Vagina (tissue), 2 donors: ENCODE data around the gene SCAI. TPM values are rescaled to one million over a fixed set of nuclear protein-coding genes. Genes with fewer than 3 reads are reported as not detected.

Source experiments
- DNase-seq, 2 donors: peaks; one replicate each; pipeline ENCODE4 v3.0.0-alpha.2; 2017; ENCODE audit errors: extremely low spot score in 2 of 2
- H3K27ac ChIP-seq: fragments of 200-600 bp; sonication (generic); one replicate; pipeline ENCODE4 v1.5.1; 2019
- H3K27me3 ChIP-seq: fragments of 200-600 bp; sonication (generic); one replicate; pipeline ENCODE4 v1.5.1; 2019
- H3K36me3 ChIP-seq, 2 donors: fragments of 200-600 bp; sonication (generic); one replicate each; pipeline ENCODE4 v1.5.1; 2017 to 2019
- H3K4me1 ChIP-seq: fragments of 200-600 bp; sonication (generic); one replicate; pipeline ENCODE4 v1.5.1; 2019
- H3K4me3 ChIP-seq, 2 donors: fragments of 200-600 bp; sonication (generic); 1 replicate in 1 of 2; 2 replicates in 1 of 2; pipeline ENCODE4 v1.5.1; 2016 to 2019
- H3K9me3 ChIP-seq: fragments of 200-600 bp; sonication (generic); one replicate; pipeline ENCODE4 v1.5.1; 2019
- CTCF ChIP-seq, 3 experiments: fragments of 450-650 bp in 2 of 3; fragments of 200-600 bp in 1 of 3; sonication (generic) in 1 of 3; IDR thresholded peaks; one replicate each; pipeline ENCODE4 v1.5.1; 2017 to 2019; ENCODE audit warnings: antibody characterized with exemption in 3 of 3, mild to moderate bottlenecking in 2 of 3, moderate library complexity in 2 of 3
- POLR2A ChIP-seq, 2 donors: fragments of 450-650 bp; IDR thresholded peaks; one replicate each; pipeline ENCODE4 v1.6.1; 2017; ENCODE audit warnings: antibody characterized with exemption in 2 of 2, mild to moderate bottlenecking in 2 of 2, moderate library complexity in 2 of 2
- POLR2AphosphoS5 ChIP-seq, 2 donors: sonication (generic); formaldehyde crosslinking; IDR thresholded peaks; one replicate each; pipeline ENCODE4 v1.9.0; 2017; ENCODE audit warnings: antibody characterized with exemption in 2 of 2, mild to moderate bottlenecking in 2 of 2, low read depth in 1 of 2; ENCODE audit not compliant: insufficient read depth in 1 of 2
- intact Hi-C: fragments of 100-400 bp; cut with DNase I; formaldehyde crosslinking; loops from one replicate; pipeline ENCODE4 v1.15.1; 2023
- total RNA-seq: library from RNA; depleted of rRNA; stranded (reverse); fragments of >200 nt; gene quantifications from one replicate; pipeline ENCODE4 v1.2.3, GENCODE V29; 2016

Gene SCAI
- total RNA-seq, 1 donor from 2014 or later: 15.7 TPM

- intact Hi-C loops: no loop called here
- no peaks in the 10 kb centered on the region for H3K9me3 ChIP-seq
- H3K27me3 ChIP-seq: no peaks in the 10 kb centered on the region
- no peak for DNase-seq
- no peak overlapping the region for H3K27ac ChIP-seq
- H3K4me3 ChIP-seq: no peak overlapping the region
- H3K4me1 ChIP-seq: no peaks in the 10 kb centered on the region
- H3K36me3 ChIP-seq: no peaks in the 10 kb centered on the region
- no peak for TF ChIP-seq POLR2A (IDR thresholded peaks at IDR 0.05)
- no peak for TF ChIP-seq POLR2AphosphoS5 (IDR thresholded peaks at IDR 0.05; ENCODE audit: insufficient read depth in 1 of 2, low read depth in 1 of 2)
- TF ChIP-seq CTCF (IDR thresholded peaks at IDR 0.05): no peak
Observed at GRCh38 chr9:125134976-125135375, 8.4 kb downstream of the SCAI start.

DNA sequence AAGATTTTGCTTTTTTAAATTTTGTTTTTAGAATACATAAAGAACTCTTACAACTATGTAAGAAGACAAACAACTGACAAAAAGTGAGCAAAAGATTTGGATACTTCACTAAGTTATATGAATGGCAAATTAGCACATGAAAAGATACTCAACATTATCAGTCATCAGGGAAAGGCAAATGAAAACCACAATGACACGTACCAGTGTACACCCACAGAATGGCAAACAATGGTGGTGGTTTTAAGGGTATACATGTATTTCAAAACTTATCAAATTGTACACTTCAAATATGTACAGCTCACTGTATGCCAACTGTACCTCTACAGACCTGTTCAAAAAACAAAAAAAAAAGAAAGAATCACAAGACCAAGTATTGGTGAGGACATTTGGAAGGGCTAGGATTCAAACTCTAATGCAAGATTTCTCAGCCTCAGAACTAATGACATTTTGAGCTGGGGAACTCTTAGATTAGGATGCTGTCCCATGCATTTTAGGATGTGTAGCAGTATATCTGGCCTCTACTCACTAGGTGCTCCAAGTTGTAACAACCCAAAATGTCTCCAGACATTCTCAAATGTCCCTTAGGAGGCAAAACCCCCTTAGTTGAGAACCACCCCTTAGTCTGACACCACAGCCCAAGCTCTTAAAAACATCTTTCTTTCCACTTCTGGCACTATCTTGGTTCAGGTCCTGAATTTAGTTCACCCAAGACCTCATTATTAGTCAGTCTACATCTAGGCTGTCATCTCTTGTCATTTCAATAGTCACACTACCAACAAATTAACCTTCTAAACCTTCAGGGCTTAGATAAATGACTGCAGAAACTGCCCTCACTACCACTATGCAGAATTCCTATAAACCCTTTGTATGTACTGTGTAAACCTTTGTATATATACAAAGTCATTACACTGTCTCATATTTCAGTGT is 9.7 kb downstream of the SCAI start:
- TF ChIP-seq POLR2AphosphoS5 (IDR thresholded peaks at IDR 0.05; ENCODE audit: insufficient read depth in 1 of 2, low read depth in 1 of 2): no peak
- no peak for TF ChIP-seq CTCF (IDR thresholded peaks at IDR 0.05)
- TF ChIP-seq POLR2A (IDR thresholded peaks at IDR 0.05): no peak
- Histone ChIP-seq H3K4me3 (no peak overlapping the region), H3K36me3 (no peaks in the 10 kb centered on the region), H3K27me3 (no peaks in the 10 kb centered on the region), H3K4me1 (no peaks in the 10 kb centered on the region), H3K9me3 (no peaks in the 10 kb centered on the region), H3K27ac (no peak overlapping the region)
- intact Hi-C loops: no loop called here
- DNase-seq: no peak

GRCh38 chr9:125131778-125132177 is 11.6 kb downstream of the SCAI start:
- Histone ChIP-seq H3K27me3 (no peaks in the 10 kb centered on the region), H3K9me3 (no peaks in the 10 kb centered on the region), H3K4me3 (no peak overlapping the region), H3K27ac (no peak overlapping the region), H3K4me1 (peaks cover 2% of the 10 kb centered on the region), H3K36me3 (no peaks in the 10 kb centered on the region)
- TF ChIP-seq POLR2A (IDR thresholded peaks at IDR 0.05): no peak
- no peak for TF ChIP-seq CTCF (IDR thresholded peaks at IDR 0.05)
- TF ChIP-seq POLR2AphosphoS5 (IDR thresholded peaks at IDR 0.05; ENCODE audit: insufficient read depth in 1 of 2, low read depth in 1 of 2): no peak
- no peak for DNase-seq
- intact Hi-C loops: no loop called here

DNA sequence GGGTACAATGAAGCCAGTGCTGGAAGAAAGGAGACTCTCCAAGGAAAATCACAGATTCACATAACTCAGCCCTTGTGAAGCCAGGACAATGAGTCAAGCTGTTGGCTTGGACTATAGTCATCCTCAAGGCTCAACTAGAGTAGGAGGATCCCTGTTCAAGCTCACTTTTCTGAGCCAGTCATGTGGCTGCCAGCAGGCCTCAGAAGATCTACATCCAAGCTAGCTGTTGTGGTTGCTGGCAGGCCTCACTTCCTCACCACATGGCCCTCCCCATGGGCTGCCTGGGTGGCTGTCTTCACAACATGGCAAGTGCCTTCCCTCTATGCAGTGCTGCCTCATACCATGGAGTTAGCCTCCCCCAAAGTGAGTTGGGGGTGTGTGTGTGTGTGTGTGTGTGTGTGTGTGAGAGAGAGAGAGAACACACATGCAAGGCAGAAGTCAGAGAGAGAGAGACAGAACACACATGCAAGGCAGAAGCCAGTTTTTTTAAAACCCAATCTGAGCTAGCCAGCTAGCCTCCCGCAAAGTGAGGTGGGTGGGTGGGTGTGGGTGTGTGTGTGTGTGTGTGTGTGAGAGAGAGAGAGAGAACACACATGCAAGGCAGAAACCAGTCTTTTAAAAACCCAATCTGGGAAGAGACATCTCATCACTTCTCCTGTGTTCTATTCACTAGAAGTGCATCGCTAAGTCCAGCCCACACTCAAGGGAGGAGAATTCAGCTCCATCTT is 17.1 kb downstream of the SCAI start:
- Histone ChIP-seq H3K9me3 (no peaks in the 10 kb centered on the region), H3K36me3 (no peaks in the 10 kb centered on the region), H3K27ac (peak overlapping the region; percentile 66), H3K27me3 (no peaks in the 10 kb centered on the region), H3K4me1 (peaks cover 9% of the 10 kb centered on the region), H3K4me3 (no peak overlapping the region)
- DNase-seq: peak in 1 of 2 donors; percentile 97
- intact Hi-C loops: no loop called here
- TF ChIP-seq POLR2AphosphoS5 (IDR thresholded peaks at IDR 0.05; ENCODE audit: insufficient read depth in 1 of 2, low read depth in 1 of 2): peak in 1 of 2 donors; percentile 61
- no peak for TF ChIP-seq POLR2A (IDR thresholded peaks at IDR 0.05)

DNA sequence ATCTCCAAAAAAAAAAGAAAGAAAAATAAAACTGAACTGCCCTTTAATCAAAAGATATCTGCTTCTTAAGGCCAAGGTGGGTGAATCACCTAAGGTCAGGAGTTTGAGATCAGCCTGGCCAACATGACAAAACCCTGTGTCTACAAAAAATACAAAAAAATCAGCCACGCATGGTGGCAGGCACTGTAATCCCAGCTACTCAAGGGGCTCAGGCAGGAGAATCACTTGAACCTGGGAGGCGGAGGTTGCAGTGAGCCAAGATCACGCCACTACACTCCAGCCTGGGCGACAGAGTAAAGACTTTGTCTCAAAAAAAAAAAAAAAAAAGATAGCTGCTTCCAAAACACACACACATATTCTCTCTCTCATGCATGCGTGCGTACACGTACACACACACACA is 17.8 kb downstream of the SCAI start:
- peaks cover 9% of the 10 kb centered on the region for H3K4me1 ChIP-seq
- TF ChIP-seq CTCF (IDR thresholded peaks at IDR 0.05) (no peak), POLR2AphosphoS5 (IDR thresholded peaks at IDR 0.05; ENCODE audit: insufficient read depth in 1 of 2, low read depth in 1 of 2) (no peak), POLR2A (IDR thresholded peaks at IDR 0.05) (no peak)
- peak overlapping the region; percentile 66 for H3K27ac ChIP-seq
- intact Hi-C loops: no loop called here
- H3K36me3 ChIP-seq: no peaks in the 10 kb centered on the region
- H3K9me3 ChIP-seq: no peaks in the 10 kb centered on the region
- H3K27me3 ChIP-seq: no peaks in the 10 kb centered on the region
- H3K4me3 ChIP-seq: no peak overlapping the region
- DNase-seq: no peak
